IPS-15b (cell line): Measurements from ENCODE around the gene CRYAB.
"Not testable (repeated sequence)": the region's sequence is repeated elsewhere in the genome, so short reads cannot be mapped to it uniquely, and the experiment has no call there.

ENCODE experiments used
- H3K27me3 ChIP-seq: one replicate; pipeline ENCODE4 v1.6.1; 2013; ENCODE audit warnings: low read length; ENCODE audit not compliant: control insufficient read depth, insufficient read depth
- H3K36me3 ChIP-seq: one replicate; pipeline ENCODE4 v1.6.1; 2013; ENCODE audit warnings: low read length; ENCODE audit not compliant: control insufficient read depth, insufficient read depth
- H3K4me1 ChIP-seq: one replicate; pipeline ENCODE4 v1.6.1; 2013; ENCODE audit warnings: mild to moderate bottlenecking, low read length; ENCODE audit not compliant: control insufficient read depth, insufficient read depth
- H3K4me3 ChIP-seq: one replicate; pipeline ENCODE4 v1.5.1; 2013; ENCODE audit warnings: low read depth, low read length
- H3K9ac ChIP-seq: one replicate; pipeline ENCODE4 v1.6.1; 2013; ENCODE audit warnings: low read depth, mild to moderate bottlenecking, low read length
- H3K9me3 ChIP-seq: one replicate; pipeline ENCODE4 v1.6.1; 2013; ENCODE audit warnings: mild to moderate bottlenecking, low read length; ENCODE audit not compliant: control insufficient read depth, insufficient read depth

CRYAB gene

GRCh38 chr11:111942829-111943228 is 31.3 kb upstream of the CRYAB start:
- H3K36me3 ChIP-seq: no peaks in the 10 kb centered on the region
- H3K27me3 ChIP-seq: no peaks in the 10 kb centered on the region
- no peaks in the 10 kb centered on the region for H3K9me3 ChIP-seq
- H3K4me1 ChIP-seq: peaks cover 13% of the 10 kb centered on the region
- no peak overlapping the region for H3K9ac ChIP-seq
- no peak overlapping the region for H3K4me3 ChIP-seq

DNA sequence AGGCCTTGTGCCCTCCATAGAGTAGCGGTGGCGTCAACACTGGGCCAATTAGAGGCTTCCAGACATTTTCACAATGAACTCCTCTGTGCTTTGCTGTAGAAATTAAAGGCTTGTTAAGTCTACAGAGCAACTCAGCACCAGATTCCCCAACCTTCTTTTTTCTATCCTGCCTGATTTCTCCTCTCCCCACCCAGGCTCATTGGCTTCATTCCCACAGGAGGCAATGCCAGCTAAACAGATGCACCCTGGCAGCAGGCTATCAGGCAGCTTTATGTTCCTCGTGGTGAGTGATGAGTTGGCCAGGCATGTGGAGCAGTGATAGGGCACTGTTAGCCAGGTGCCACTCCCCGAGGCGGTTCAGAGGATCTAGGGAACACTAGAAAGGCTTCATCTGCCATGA is 30.4 kb upstream of the CRYAB start:
- H3K4me1 ChIP-seq: peaks cover 16% of the 10 kb centered on the region
- H3K9ac ChIP-seq: no peak overlapping the region
- H3K9me3 ChIP-seq: no peaks in the 10 kb centered on the region
- no peak overlapping the region for H3K4me3 ChIP-seq
- H3K36me3 ChIP-seq: no peaks in the 10 kb centered on the region
- H3K27me3 ChIP-seq: no peaks in the 10 kb centered on the region

DNA sequence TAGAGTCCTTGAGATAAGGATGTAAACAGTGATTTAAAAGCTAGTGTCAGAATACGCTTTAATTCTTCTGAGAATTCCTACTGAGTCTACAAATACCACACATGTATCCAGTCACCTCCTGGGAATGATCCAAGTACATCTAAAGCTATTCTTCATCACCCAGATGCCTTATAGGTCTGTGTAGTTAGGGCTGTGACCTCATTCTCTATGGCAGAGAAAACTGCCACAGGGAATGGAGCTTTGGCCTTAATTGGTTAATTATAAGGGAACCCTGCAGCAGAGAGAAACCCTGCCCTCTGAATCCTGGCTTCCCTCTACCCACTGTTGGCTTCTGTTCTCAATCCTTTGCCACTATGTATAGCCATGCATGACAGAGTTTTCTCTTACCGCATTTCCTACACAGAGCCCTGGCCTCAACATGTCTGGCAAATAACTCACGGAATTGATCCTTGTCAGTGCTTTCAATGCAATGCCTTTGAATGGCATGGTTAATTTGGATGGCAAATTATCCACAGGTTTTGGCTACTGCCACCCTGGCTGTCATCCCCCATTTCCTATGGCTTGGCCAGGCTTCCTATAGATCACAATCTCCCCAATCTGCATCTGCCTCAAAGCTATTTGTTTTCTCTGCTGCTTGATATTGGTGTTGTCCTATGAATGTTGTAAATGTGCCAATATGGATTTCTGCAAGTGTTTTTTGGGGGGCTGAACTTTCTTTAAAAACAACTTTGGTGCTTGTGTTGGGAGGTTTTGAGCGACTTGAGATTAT is 28.4 kb upstream of the CRYAB start:
- Histone ChIP-seq H3K4me1 (peaks cover 21% of the 10 kb centered on the region), H3K9ac (no peak overlapping the region), H3K9me3 (no peaks in the 10 kb centered on the region), H3K36me3 (no peaks in the 10 kb centered on the region), H3K4me3 (no peak overlapping the region), H3K27me3 (no peaks in the 10 kb centered on the region)

DNA sequence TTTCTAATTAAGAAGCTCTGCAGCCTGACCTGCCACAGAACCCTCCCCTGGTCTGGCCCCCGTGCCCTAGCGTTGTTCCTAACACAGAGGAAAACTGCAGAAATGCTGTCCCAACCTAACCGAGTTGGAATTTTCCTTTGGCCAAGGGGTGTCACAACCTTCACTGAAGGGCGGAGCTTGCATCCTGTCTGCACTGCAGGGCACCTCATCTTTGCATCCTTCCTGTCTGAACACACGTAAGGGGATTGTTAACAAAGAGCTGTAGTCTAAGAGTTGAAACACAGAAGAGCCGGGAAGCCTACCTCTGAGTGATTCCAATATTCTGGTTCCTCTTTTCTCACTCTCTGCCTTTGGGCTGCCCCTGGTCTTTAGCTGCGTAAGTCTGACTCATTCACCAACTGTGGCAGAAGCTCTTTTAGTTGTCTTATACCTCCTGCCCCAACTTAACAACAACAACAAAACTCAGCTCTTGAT is 27.2 kb upstream of the CRYAB start:
- Histone ChIP-seq H3K27me3 (no peaks in the 10 kb centered on the region), H3K9ac (no peak overlapping the region), H3K4me3 (peak overlapping the region; percentile 58), H3K9me3 (no peaks in the 10 kb centered on the region), H3K4me1 (peaks cover 27% of the 10 kb centered on the region), H3K36me3 (no peaks in the 10 kb centered on the region)

- Histone ChIP-seq H3K27me3 (no peaks in the 10 kb centered on the region), H3K9me3 (no peaks in the 10 kb centered on the region), H3K4me3 (peak overlapping the region; percentile 58), H3K36me3 (no peaks in the 10 kb centered on the region), H3K9ac (peak overlapping the region; percentile 4), H3K4me1 (peaks cover 27% of the 10 kb centered on the region)
These were observed 26.3 kb upstream of the CRYAB start for GRCh38 chr11:111937844-111938243.

DNA sequence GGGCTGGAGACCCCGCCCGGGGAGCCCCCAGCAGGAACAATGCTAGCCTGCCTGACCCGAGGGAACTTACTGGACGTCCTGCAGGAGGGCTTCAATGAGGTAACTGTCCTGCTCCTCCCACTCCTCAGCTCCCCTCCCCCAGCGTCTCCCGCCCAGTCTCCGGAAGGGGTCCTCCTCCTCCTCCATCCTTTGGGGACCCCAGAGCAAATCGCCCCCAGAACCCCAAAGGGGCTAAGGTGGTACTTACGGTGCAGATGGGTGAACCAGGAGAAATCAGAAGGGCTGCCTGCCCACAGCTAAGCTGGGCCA is 25.8 kb upstream of the CRYAB start:
- Histone ChIP-seq H3K9ac (no peak overlapping the region), H3K27me3 (no peaks in the 10 kb centered on the region), H3K4me3 (peak overlapping the region; percentile 58), H3K9me3 (no peaks in the 10 kb centered on the region), H3K4me1 (peaks cover 27% of the 10 kb centered on the region), H3K36me3 (no peaks in the 10 kb centered on the region)

- no peaks in the 10 kb centered on the region for H3K9me3 ChIP-seq
- H3K27me3 ChIP-seq: no peaks in the 10 kb centered on the region
- H3K4me3 ChIP-seq: peak overlapping the region; percentile 58
- peak overlapping the region; percentile 57 for H3K9ac ChIP-seq
- no peaks in the 10 kb centered on the region for H3K36me3 ChIP-seq
- H3K4me1 ChIP-seq: peaks cover 27% of the 10 kb centered on the region
These were observed 24.5 kb upstream of the CRYAB start for GRCh38 chr11:111936040-111936540.

GRCh38 chr11:111935317-111936039 is 23.9 kb upstream of the CRYAB start:
- Histone ChIP-seq H3K9me3 (no peaks in the 10 kb centered on the region), H3K27me3 (no peaks in the 10 kb centered on the region), H3K36me3 (no peaks in the 10 kb centered on the region), H3K9ac (no peak overlapping the region), H3K4me3 (no peak overlapping the region), H3K4me1 (peaks cover 27% of the 10 kb centered on the region)

- Histone ChIP-seq H3K9ac (no peak overlapping the region), H3K4me3 (no peak overlapping the region), H3K36me3 (no peaks in the 10 kb centered on the region), H3K4me1 (peaks cover 27% of the 10 kb centered on the region), H3K9me3 (no peaks in the 10 kb centered on the region), H3K27me3 (no peaks in the 10 kb centered on the region)
These were observed 22.7 kb upstream of the CRYAB start for GRCh38 chr11:111934306-111934705.

- peaks cover 24% of the 10 kb centered on the region for H3K4me1 ChIP-seq
- no peak overlapping the region for H3K4me3 ChIP-seq
- no peaks in the 10 kb centered on the region for H3K27me3 ChIP-seq
- no peaks in the 10 kb centered on the region for H3K9me3 ChIP-seq
- H3K36me3 ChIP-seq: no peaks in the 10 kb centered on the region
- H3K9ac ChIP-seq: no peak overlapping the region
These were observed 22.3 kb upstream of the CRYAB start for GRCh38 chr11:111933872-111934271.

- H3K4me1 ChIP-seq: peaks cover 17% of the 10 kb centered on the region
- H3K9me3 ChIP-seq, H3K9ac ChIP-seq, H3K4me3 ChIP-seq, H3K27me3 ChIP-seq, H3K36me3 ChIP-seq: not testable (repeated sequence)
These were observed 21.6 kb upstream of the CRYAB start for GRCh38 chr11:111933176-111933575.

DNA sequence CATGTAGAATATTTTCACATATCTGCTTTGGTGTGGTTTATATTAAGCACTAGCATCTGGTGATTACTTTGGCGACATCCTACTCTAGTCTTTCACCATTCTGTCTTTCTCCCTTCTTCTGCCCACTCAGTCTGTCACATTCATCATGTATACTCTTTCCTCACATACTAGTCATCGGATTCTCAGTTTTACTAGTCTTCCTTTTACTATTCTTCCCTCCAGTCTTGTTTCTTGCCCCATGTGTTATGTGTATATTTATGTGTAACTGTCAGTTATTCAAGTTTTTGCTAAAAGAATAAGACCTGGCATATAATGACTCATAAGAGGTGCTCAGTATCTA is 21.0 kb upstream of the CRYAB start:
- Histone ChIP-seq H3K9me3 (no peaks in the 10 kb centered on the region), H3K4me3 (no peak overlapping the region), H3K9ac (no peak overlapping the region), H3K4me1 (peaks cover 12% of the 10 kb centered on the region), H3K27me3 (no peaks in the 10 kb centered on the region), H3K36me3 (no peaks in the 10 kb centered on the region)
